Activated CD4-positive, alpha-beta T cell treated with anti-CD3 and anti-CD28 coated beads, Interleukin-2, amount 50 U/mL, for 16 hours (primary cell): ENCODE measurements around the gene NLE1.
"Not testable (repeated sequence)": the region's sequence is repeated elsewhere in the genome, so short reads cannot be mapped to it uniquely, and the experiment has no call there.

Experiments
- DNase-seq: peaks from one replicate; pipeline ENCODE4 v3.0.0-alpha.2; 2020

NLE1 gene

DNA sequence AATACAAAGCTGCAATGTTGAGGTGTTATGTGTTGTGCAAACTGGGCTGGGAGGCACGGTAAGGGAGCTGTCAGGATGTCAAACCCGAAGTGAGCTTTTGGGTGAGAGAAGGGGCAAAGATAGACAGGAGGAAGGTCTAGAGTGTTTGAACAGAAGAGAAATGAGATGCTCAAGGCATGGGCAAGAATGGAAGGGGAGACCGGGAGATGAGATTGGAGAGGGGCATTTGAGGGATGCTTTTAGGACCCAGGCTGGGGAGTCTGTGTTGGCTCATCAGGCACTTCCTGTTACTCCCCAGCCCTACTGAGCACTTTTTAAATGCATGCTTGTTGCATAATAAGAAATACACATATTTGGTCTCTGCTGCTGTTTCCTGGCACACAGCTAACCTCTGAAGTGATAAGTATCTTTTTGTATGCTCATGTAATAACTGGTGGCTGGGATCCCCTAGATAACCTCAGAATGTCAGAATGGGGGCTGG lies 19.2 kb upstream of the NLE1 start:
- peak; percentile 24 for DNase-seq

DNA sequence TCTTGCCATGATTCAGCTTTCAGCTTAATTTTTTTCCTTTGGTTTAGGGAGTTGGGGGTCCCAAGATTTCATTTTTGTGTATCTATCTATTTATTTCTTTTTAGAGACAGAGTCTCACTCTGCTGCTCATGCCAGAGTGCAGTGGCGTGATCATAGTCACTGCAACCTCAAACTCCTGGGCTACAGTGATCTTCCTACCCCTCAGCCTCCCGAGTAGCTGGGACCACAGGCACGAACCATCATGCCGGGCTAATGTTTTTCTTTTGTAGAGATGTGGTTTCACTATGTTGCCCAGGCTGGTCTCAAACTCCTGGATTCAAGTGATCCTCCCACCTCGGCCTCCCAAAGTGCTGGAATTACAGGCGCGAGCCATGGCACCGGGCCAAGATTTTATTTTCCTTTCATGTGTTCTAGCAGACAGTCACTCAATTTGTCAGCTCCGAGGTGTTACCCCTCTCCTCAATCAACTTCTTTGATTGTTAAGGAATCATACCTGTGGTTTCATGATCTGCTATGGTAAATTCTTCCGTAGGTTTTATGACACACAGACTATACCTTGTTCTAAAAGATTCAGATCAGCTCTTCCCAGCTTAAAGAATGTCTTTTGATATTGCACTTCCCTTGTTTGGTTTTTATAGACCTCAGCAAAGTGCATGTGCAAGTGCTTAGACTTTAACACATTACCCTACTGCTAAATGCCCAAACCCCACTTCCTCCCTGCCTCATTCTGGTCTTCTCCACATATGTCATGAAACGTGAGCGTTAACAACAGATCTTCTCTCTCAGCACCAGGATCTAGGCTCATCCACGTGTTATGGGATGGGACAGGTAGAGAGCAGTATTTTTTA lies 18.5 kb upstream of the NLE1 start:
- DNase-seq: peak; percentile 20

DNA sequence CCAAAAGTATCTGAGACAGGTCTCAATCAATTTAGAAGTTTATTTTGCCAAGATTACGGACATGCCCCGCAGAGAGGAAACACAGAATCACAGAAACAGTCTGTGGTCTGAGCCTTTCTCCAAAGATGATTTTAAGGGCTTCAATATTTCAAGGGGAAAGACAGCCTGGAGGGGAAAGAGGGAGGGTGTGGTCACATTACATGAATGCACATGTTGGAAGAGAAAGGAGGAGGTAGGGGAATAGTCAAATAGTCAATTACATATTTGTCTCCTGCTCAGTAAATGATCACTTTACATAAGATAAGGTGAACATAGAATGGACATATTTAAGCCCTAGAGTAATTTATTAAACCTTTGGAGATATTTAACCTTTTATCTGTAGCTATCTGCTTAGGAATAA lies 17.8 kb upstream of the NLE1 start:
- no peak for DNase-seq

DNA sequence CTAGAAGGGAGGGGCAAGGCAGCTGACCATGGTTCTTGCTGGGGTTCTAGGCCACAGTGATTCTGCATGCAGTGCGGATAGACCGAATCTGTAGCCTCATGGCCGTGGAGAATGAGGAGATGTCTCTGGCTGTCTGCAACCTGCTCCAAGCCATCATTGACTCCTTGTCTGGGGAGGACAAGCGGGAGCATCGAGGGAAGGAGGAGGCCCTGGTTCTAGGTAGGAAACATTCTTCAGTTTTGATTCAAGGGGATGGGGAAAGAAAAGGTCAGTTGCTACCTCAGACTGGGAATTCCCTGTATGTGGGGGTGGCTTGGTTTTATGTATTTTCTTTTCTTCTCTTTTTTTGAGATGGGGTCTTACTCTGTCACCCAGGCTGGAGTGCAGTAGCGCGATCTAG lies 13.1 kb upstream of the NLE1 start:
- DNase-seq: no peak

DNA sequence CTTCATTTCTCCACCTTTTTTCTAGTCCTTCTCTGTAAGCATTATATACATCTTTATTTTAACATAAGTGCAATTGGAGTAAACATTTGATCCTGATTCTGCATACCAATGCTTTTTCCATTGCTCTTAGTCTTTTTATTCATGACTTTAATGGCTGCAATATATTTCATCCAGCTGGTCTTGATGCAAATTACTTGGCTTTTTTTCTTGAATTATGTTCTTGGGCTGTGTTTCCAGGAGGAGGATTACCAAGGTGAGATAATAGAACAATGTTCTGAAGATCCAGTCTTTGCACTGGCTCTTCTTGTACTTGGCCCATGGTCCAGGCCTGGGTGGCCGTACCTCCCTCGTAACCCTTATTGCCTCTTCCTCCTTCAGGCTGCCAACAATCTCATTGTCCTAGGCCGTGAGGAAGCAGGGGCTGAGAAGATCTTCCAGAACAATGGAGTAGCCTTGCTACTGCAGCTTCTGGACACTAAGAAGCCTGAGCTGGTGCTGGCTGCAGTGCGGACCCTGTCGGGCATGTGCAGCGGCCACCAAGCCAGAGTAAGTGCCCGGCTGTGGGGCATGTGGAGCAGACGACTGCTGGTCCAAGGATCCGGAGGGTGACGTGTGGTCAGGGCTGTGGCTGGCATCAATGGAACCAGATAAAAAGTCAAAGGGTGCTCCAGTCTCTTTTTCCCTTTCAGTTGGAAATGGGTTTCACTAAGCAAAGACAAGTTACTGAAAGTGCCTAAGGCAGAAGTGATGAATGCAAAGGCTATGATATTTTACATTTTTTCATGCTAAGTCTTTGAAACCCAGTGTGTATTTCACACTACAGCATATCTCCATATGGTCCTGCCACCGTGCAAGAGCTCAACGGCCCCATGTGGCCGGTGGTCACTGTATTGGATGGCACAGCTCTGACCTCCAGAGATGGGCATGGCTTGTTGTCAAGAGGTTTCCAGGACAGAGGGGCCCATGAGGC lies 12.4 kb upstream of the NLE1 start:
- no peak for DNase-seq

DNA sequence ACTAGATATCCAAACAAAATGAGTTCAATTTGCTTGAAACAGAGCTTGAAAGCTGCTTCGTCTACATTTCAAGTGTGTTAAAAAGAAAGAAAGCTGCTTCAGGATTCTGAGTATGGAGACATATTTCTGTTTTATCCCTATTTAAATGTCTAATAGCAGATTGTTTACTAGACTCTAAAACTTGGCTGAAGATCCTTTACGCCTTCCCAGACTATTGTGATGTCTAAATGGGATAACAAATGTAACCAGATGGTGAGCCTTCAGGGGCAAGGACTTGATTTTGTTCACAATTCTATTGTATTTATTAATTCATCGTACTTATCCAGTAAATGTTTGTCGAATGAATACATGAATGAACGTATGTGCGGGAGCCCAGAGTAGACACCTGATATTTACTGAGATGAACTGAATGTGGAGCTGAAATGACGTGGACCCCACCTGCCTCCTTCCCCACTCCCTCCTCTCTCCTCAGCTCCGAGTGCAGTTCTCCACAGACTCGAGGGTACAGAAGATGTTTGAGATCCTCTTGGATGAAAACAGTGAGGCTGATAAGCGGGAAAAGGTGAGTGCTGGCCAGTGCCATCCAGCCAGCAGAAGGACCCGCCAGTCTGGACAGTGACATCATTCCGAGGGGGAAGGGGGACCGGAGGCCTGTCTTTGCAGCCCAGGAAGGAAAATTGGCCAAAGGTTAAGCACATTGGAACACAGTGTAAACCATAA lies 10.5 kb upstream of the NLE1 start:
- no peak for DNase-seq

DNA sequence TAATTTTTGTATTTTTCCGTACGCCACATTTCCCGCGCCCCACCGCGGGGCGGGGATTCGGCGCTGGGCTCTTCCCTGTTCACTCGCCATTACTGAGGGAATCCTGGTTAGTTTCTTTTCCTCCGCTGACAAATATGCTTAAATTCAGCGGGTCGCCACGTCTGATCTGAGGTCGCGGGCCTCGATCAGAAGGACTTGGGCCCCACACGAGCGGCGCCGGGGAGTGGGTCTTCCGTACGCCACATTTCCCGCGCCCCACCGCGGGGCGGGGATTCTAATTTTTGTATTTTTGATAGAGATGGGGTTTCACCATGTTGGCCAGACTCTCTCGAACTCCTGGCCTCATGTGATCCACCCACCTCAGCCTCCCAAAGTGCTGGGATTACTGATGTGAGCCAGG lies 9.0 kb upstream of the NLE1 start:
- not testable (repeated sequence) for DNase-seq

DNA sequence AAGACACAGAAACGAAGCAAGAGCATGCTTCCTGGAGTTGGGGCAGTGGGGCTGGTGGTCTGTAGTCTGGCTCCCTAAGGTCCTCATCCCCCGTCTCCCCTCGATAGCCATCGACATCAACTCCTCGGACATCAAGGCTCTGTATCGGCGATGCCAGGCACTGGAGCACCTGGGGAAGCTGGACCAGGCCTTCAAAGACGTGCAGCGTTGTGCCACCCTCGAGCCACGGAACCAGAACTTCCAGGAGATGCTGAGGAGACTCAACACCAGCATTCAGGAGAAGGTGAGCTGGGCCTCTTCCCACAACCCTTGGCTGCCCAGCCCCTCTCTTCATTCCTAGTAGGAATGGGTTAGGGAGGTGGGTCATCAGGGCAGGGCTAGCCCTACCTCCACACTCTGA lies 7.8 kb upstream of the NLE1 start:
- no peak for DNase-seq

DNA sequence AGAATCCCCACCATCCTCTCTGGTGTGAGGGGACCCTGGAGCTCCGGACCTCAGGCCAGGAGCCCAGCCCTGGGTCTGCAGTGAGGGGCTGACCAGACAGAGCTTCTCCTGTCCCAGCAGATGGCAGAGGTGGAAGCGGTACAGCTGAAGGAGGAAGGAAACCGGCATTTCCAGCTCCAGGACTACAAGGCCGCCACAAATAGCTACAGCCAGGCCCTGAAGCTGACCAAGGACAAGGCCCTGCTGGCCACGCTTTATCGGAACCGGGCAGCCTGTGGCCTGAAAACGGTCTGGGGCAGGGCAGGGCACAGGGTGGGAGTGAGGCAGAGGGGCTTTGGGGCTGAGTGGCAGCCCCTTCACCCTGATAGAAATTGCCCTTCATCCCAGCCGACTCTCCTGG lies 6.0 kb upstream of the NLE1 start:
- no peak for DNase-seq

DNA sequence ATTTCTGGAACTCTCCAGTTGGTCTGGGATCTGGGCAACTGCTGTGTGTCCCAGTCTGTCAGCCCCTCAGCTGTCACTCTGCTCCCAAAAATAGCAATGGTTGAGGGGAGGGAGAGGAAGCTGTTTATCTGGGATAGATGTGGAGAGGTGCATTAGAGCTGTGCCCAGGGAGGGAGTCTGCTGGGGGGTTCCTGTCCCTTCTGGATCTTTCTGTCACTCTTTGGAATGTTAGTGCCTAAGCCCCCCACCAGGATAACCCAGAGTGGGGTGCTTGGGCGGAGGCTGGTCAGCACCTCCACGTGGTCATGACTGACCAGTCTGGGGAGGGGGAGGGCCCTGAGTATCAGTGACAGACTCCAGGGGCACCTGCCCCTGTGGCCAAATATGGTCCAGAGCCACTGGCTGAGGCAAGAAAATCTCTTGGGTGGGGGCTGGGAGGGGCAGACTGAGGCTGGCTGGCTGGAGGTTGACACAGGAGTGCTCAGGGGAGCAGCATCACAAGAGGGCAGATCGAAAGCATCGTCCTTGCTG lies 5.3 kb upstream of the NLE1 start, which contains the start of gene UNC45B:
TSS of gene UNC45B (plus strand) at position 443 of the 531 bp plus-strand sequence. CDS start 447 bp downstream, outside the sequence.
- DNase-seq: no peak

DNA sequence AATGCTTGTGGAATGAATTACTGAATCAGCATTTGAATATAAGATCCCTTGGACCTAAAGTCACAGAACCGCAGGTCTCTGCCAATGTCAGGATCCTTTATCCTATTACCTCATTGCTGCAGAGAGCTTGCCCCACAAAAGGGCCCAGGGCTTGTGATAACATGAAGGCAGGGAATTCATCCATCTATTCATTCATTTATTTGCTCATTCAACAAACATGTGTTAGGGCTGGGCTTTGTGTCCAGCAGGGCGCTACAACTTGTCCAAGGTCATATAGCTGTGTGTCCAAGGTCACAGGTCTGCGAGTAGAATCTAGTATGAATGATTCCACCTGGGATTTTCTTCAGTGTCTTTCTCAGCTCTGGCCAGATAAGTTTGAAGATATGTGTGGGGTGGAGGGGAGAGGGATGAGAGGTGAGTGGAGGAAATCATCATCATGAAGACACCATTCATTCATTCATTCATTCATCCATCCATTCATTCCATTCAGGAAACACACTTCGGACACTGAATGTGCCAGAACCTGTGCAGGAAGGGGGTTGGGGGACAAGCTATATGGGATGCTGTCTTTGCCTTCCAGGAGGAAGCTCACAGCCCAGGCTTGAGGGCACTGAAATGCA lies 4.2 kb upstream of the NLE1 start:
- no peak for DNase-seq

DNA sequence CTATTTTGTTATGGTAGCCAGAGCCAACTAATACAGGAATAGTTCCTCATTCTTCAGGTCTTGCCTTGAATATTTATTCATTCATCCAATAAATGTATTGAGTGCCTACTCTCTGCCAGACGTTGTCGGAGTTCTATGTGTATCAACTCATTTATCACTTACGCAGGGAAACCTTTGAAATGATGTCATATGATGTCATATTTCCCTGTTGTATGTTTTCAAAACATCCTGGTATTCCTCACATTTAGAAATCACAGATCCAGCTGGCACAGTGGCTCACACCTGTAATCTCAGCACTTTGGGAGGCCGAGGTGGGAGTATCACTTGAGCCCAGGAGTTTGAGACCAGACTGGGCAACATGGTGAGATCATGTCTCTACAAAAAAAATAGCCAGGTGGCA lies 2.7 kb upstream of the NLE1 start:
- DNase-seq: no peak

DNA sequence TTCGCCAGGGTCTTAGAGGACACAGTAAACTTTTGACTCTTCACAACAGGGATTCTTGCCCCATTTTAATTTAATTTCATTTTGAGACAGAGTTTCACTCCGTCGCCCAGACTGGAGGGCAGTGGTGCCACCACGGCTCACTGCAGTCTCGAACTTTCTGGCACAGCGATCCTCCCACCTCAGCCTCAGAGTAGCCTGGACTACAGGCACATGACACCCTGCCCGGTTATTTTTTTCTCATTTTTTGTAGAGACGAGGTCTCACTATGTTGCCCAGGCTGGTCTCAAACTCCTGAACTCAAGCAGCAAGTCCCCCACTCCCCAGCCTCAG lies 329 bp upstream of the NLE1 start:
- DNase-seq: no peak

DNA sequence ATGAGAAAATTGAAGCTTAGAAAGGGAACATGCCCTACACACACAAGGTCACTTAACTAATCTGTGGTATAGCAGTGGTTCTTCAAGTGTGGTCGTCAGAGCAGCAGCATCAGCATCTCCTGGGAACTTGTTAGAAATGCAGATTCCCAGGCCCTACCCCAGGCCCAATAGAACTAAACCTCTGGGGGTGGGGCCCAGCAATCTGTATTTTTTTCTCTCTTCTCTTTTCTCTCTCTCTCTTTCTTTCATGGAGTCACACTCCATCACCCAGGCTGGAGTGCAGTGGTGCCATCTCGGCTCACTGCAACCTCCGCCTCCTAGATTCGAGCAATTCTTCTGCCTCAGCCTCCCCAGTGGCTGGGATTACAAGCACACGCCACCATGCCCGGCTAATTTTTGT lies 3.9 kb downstream of the NLE1 start:
- no peak for DNase-seq

DNA sequence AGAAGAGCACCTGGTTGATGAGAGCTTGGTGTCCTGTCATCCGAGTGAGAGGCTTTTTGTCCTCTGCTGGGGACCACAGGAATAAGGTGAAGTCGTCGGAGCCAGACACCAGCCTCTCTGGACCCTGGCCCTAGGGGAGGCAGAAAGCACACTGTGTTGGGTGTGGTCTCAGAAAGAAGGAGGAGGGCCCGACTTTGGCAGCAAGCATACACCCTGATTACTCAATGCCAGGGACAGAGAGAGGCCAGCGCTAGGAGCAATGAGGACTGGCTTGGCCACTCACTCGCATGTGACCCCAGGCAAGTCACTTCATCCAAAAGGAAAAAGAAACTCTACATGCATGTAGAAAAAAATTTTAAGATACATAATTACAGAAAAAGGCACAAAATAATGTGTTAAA lies 6.8 kb downstream of the NLE1 start:
- no peak for DNase-seq

DNA sequence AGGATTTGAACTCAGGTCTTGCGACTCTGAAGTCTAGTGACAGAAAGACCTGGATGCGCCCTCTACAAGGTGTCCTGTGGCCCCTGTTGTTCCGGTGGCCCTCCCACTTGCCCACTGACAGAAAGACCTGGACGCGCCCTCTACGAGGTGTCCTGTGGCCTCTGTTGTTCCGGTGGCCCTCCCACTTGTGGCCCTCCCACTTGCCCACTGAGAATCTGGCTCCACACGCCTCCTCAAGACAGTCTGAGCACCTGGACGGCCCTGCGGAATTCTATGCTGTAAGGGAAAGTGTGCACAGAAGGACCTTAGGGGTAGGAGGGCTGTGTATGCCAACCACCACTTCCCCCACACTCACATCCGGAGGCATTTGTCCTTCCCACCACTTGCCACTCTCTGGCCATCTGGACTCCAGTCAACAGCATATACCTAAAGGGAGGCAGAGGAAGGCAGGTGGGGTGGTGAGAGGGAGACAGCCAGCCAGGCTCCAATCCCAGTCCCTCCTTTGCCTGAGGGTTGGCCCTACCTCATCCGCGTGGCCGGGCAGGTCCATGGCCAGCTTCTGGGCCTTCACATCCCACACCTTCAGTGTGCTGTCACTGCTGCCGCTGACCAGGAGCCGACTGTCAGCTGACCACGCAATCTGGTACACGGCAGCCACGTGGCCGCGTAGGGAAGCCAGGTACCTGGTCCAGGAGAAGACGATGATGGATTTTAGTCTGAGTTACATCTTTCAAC lies 9.1 kb downstream of the NLE1 start:
- no peak for DNase-seq

DNA sequence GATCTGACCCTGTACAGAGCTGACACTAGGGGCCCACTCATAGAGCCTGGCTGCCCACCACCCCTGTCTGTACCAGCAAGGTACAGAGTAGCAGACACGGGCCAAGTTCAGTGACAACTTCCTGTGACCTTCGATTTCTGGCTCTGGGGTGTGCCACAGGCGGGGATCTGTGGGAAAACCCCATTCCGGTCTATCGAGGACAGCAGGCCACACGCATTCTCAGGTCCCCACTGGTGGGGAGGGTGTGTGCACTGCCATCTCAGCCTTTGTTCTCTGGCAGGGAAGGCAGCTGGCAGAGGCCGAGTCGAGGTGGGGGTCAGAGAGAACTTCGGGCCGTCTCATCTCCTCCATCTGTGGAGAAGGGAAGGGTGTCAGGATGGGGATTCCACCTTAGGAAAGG lies 10.0 kb downstream of the NLE1 start:
- no peak for DNase-seq

DNA sequence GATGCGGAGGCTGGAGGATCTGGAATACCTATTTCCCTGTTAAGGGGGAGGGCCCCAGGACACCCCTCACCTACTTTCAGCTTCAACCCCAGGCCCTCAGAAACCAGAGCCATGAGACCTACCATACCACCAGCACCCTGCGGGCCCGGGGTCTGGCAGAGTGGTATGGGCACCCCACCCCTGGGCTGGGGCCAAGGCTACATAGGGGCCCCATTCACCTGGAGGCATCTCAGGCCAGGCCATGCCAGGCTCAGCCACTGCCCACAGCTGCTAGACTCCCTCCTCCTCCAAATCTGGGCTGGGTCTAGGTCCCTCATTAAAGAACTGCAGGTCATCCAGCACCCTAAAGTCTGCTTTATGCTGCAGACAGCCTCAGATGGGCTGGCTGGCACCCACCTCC lies 11.7 kb downstream of the NLE1 start:
- DNase-seq: no peak

DNA sequence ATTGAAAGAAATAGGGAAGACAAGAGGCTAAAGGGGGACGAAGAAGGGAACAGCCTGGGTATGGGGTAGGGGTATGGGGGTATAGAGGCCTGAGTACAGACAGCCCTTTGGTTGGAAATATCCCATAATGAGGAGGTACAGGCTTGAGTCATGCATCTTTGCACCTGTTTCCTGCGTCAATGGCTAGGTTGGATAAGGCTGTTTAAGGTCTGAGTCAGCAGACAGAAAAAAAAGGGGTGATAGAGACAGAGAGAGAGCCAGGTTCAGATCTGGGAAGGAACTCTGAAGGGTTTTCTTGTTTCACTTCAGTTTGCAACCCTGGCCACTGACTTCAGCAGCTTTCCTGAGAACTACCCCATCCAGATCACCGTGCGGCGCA lies 12.1 kb downstream of the NLE1 start:
- DNase-seq: peak; percentile 25

DNA sequence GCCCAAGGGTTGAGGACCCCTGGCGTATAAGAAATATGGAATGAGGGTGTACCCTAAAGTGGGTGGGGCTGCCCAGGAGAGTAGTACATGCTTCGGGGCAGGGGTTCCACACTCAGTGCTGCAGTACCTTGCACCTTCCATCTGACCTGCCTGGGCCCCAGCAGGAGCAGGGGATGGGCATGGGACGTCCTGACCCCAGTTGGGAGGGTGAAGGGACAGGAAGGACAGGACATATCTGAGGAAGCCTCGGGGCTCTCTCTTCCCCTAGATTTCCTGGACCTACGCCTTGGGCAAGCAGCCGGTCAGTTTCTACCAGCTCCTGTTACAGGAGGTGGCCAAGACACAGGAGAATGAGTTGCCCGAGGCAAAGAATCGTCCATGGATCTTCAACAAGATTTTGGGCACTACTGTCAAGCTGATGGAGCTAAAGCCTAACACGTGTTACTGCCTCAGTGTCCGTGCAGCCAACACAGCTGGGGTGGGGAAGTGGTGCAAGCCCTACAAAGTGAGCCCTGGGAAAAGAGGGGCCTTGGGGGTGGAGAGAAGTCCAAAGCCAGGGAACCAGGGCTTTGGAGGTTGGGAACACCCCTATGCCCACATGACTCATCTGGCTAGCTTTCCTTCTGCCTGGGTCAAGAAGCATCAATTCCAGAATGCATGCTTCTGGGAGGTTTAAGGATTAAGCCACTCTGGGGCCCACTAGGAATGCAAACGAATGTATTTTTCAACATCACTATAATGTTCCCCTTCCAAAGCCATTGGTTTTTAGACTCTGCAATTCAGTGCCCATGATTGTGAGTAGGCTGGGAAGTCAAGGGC lies 12.7 kb downstream of the NLE1 start:
- DNase-seq: no peak
